Measurements from ENCODE around the gene GOLGA7B. TPM values are rescaled to one million over a fixed set of nuclear protein-coding genes. Genes with fewer than 3 reads are reported as not detected.

GOLGA7B gene
- total RNA-seq, 4 donors from 2014 or later, result 0.14 to 0.16 TPM; not detected in 2

DNA sequence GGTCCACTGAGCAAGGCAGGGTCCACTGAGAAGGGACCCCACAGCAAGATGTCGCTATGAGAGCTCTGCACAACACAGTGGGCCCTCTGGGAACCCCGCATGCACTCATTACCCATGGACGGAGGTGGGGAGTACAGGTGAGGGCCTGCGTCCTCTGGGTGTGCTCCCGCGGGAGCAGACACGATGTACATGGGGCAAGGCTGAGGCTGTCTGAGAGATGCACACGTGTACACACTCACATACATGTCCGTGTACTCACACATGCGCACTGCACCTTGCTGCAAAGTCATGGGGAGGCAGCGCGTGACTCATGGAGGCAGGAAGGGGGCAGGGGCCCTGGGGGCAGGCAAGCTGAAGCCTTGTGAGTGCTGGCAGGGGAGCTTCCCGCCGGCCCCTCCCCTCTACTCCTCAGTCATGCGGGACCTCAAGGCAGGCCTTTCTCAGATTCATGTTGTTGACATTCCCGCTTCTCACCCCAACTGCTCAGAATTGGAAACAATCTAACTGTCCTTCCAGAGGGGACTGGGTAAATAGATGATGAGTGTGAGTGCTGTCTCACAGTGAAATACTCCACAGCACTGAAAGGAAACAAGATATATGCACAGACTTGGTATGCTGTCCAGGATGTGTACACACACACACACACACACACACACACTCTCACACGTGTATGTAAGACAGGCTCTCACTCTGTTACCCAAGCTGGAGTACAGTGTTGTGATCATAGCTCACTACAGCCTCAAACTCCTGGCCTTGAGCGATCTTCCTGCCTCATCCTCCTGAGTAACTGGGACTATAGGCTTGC, 40.0 kb downstream of the GOLGA7B start:
- H3K9me3 ChIP-seq, result no peaks in the 10 kb centered on the region
- TF ChIP-seq POLR2A (IDR thresholded peaks at IDR 0.05) (no peak), POLR2AphosphoS5 (IDR thresholded peaks at IDR 0.05) (no peak), EP300 (IDR thresholded peaks at IDR 0.05; ENCODE audit: low read depth) (no peak)
- TF ChIP-seq, protein P1, sequence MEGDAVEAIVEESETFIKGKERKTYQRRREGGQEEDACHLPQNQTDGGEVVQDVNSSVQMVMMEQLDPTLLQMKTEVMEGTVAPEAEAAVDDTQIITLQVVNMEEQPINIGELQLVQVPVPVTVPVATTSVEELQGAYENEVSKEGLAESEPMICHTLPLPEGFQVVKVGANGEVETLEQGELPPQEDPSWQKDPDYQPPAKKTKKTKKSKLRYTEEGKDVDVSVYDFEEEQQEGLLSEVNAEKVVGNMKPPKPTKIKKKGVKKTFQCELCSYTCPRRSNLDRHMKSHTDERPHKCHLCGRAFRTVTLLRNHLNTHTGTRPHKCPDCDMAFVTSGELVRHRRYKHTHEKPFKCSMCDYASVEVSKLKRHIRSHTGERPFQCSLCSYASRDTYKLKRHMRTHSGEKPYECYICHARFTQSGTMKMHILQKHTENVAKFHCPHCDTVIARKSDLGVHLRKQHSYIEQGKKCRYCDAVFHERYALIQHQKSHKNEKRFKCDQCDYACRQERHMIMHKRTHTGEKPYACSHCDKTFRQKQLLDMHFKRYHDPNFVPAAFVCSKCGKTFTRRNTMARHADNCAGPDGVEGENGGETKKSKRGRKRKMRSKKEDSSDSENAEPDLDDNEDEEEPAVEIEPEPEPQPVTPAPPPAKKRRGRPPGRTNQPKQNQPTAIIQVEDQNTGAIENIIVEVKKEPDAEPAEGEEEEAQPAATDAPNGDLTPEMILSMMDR (IDR thresholded peaks at IDR 0.05), result no peak
- no peaks in the 10 kb centered on the region for H3K27me3 ChIP-seq
- no peak overlapping the region for H3K27ac ChIP-seq
- WGBS, 2 donors (ENCODE audit: low coverage in 1 of 2), result 64% methylated on average over 18 of the region's 18 CpGs; no CpG with 5 or more reads in 1 of the 2 donors
- no peak for DNase-seq
- no peaks in the 10 kb centered on the region for H3K4me1 ChIP-seq
- H3K4me3 ChIP-seq, result no peak overlapping the region
- no peaks in the 10 kb centered on the region for H3K36me3 ChIP-seq
- in situ Hi-C loops (cut with MboI; ENCODE audit: low pct_ligation_motif_present in 1 of 4, low pct_unique_long_range_greater_than_20kb in 1 of 4, low sequenced_read_pairs in 3 of 4), result no loop called here
- intact Hi-C loops (cut with DNase I; ENCODE audit: low total_unique reads), result no loop called here

DNA sequence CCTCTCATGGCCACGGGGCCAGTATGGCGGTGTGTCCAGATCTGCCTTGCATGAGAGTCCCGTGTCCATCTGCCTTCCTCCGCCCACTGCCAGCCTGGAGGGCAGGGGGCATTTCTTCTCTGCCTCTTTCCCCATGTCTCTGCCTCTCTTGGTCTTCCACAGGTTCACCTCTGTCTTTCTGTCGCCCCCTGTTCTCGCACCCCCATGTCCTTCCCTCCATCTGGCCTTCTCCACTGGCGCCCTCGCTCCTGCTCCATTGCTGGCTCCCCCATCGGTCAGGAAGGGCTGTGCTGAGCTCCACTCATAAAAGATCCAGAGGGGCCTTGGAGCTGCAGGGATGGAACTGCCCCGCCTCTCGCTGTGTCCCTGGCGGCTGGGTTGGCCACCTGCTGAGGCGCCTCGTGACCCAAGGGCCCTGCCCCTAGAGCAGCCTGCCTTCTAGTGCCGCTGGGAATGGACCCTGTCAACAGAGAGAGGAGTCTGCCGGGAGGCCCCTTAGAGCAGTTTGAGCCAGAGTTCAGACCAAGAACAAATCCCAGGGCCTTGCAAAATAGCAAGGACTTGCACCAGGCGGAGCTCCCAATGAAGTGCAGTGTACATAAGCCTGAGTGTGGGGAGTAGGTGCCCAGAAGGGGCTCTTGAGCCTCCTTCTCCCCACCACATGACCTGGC, 42.0 kb downstream of the GOLGA7B start:
- H3K4me1 ChIP-seq, result no peaks in the 10 kb centered on the region
- 84% methylated on average over 6 to 14 of the region's 17 CpGs for WGBS, 2 donors (ENCODE audit: low coverage in 1 of 2)
- H3K27me3 ChIP-seq, result peaks cover 4% of the 10 kb centered on the region
- no peaks in the 10 kb centered on the region for H3K36me3 ChIP-seq
- H3K4me3 ChIP-seq, result no peak overlapping the region
- DNase-seq, result no peak
- intact Hi-C loops (cut with DNase I; ENCODE audit: low total_unique reads), result no loop called here
- no peak overlapping the region for H3K27ac ChIP-seq
- H3K9me3 ChIP-seq, result no peaks in the 10 kb centered on the region
- in situ Hi-C loops (cut with MboI; ENCODE audit: low pct_ligation_motif_present in 1 of 4, low pct_unique_long_range_greater_than_20kb in 1 of 4, low sequenced_read_pairs in 3 of 4), result no loop called here
- TF ChIP-seq, protein P1 (IDR thresholded peaks at IDR 0.05), result no peak
- TF ChIP-seq POLR2A (IDR thresholded peaks at IDR 0.05) (no peak), POLR2AphosphoS5 (IDR thresholded peaks at IDR 0.05) (no peak), EP300 (IDR thresholded peaks at IDR 0.05; ENCODE audit: low read depth) (no peak)

DNA sequence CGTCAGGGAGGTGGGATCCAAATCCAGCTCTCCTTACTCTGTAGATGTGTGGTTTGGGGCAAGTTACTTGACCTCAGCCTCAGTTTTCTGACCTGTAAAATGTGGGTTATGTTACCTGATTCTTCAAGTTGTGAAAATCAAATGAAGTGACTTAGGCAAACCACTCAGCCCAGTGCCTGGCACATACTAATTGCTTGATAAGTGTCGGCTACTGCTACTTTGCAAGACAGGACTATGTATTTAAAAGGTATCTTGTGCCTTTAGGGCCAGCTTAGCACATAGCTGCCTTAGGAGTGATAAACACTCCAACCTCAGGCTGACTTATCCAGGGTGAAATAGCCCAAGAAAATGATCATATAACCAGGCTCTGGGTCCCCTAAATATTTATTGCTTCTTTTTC, 42.9 kb downstream of the GOLGA7B start:
- no peak for DNase-seq
- 87 to 100% methylated on average over 1 to 2 of the region's 2 CpGs for WGBS, 2 donors (ENCODE audit: low coverage in 1 of 2)
- Histone ChIP-seq H3K36me3 (no peaks in the 10 kb centered on the region), H3K4me1 (no peaks in the 10 kb centered on the region), H3K4me3 (no peak overlapping the region), H3K27ac (no peak overlapping the region), H3K9me3 (no peaks in the 10 kb centered on the region), H3K27me3 (peaks cover 4% of the 10 kb centered on the region)
- TF ChIP-seq POLR2AphosphoS5 (IDR thresholded peaks at IDR 0.05), result no peak
- TF ChIP-seq, protein P1 (IDR thresholded peaks at IDR 0.05), result no peak
- TF ChIP-seq POLR2A (IDR thresholded peaks at IDR 0.05), result no peak
- TF ChIP-seq EP300 (IDR thresholded peaks at IDR 0.05; ENCODE audit: low read depth), result no peak
- in situ Hi-C loops (cut with MboI; ENCODE audit: low pct_ligation_motif_present in 1 of 4, low pct_unique_long_range_greater_than_20kb in 1 of 4, low sequenced_read_pairs in 3 of 4), result no loop called here
- intact Hi-C loops (cut with DNase I; ENCODE audit: low total_unique reads), result no loop called here

DNA sequence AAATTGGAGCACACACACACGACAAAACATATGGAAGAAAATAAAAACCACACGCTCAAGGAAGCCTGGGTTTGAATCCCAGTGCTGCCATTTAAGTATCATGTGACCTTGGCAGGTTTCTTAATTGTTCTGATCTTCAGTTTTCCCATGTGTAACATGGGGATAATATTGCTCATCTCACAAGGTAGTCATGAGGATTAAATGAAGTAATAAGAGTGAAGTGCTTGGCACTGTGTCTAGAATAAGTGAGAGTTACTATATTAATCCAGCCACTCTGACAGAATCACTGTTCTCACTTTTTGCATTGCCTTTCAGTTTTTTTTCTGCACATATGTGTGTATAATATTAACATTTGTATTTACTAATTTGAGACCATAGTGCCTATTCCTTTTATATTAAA, 43.3 kb downstream of the GOLGA7B start:
- no peak for DNase-seq
- Histone ChIP-seq H3K27ac (no peak overlapping the region), H3K4me3 (no peak overlapping the region), H3K27me3 (peaks cover 4% of the 10 kb centered on the region), H3K9me3 (no peaks in the 10 kb centered on the region), H3K36me3 (no peaks in the 10 kb centered on the region), H3K4me1 (no peaks in the 10 kb centered on the region)
- TF ChIP-seq, protein P1 (IDR thresholded peaks at IDR 0.05), result no peak
- TF ChIP-seq POLR2AphosphoS5 (IDR thresholded peaks at IDR 0.05) (no peak), EP300 (IDR thresholded peaks at IDR 0.05; ENCODE audit: low read depth) (no peak), POLR2A (IDR thresholded peaks at IDR 0.05) (no peak)
- WGBS, 2 donors (ENCODE audit: low coverage in 1 of 2), result 68 to 70% methylated on average over 2 of the region's 2 CpGs
- in situ Hi-C loops (cut with MboI; ENCODE audit: low pct_ligation_motif_present in 1 of 4, low pct_unique_long_range_greater_than_20kb in 1 of 4, low sequenced_read_pairs in 3 of 4) (no loop called here), intact Hi-C loops (cut with DNase I; ENCODE audit: low total_unique reads) (no loop called here)

Measured in transverse colon (tissue), 4 donors.